Fibroblast of mammary gland (primary cell): ENCODE data around the gene DVL1.

ENCODE experiments used
- DNase-seq: peaks from one replicate; pipeline ENCODE4 v3.0.0-alpha.2; 2010; ENCODE audit warnings: low read depth
- H3K4me3 ChIP-seq: 2 replicates; pipeline ENCODE4 v1.5.1; 2011; ENCODE audit warnings: low read depth, mild to moderate bottlenecking, low read length, moderate library complexity; ENCODE audit not compliant: control insufficient read depth
- CTCF ChIP-seq: conservative IDR thresholded peaks from 2 replicates; pipeline ENCODE4 v1.5.1; 2011; ENCODE audit warnings: low read depth, low read length, inconsistent platforms; ENCODE audit not compliant: control insufficient read depth, insufficient read depth

Gene DVL1

GRCh38 chr1:1344655-1345361 is 4.4 kb downstream of the DVL1 start:
- H3K4me3 ChIP-seq: no peak overlapping the region
- peak; percentile 37 for TF ChIP-seq CTCF
- peak; percentile 90 for DNase-seq

GRCh38 chr1:1343811-1344421 is 5.3 kb downstream of the DVL1 start:
- H3K4me3 ChIP-seq: no peak overlapping the region
- DNase-seq: no peak
- no peak for TF ChIP-seq CTCF

GRCh38 chr1:1342584-1343115 is 6.6 kb downstream of the DVL1 start:
- no peak for DNase-seq
- no peak overlapping the region for H3K4me3 ChIP-seq
- no peak for TF ChIP-seq CTCF

- TF ChIP-seq CTCF: no peak
- H3K4me3 ChIP-seq: no peak overlapping the region
Measured at GRCh38 chr1:1342061-1342562, 7.1 kb downstream of the DVL1 start.

GRCh38 chr1:1341549-1342021 is 7.6 kb downstream of the DVL1 start:
- no peak for DNase-seq
- TF ChIP-seq CTCF: no peak
- H3K4me3 ChIP-seq: no peak overlapping the region

More at GRCh38 chr1:1342061-1342562, 7.1 kb downstream of the DVL1 start:
- no peak for DNase-seq

- no peak for DNase-seq
- TF ChIP-seq CTCF: no peak
- no peak overlapping the region for H3K4me3 ChIP-seq
Measured at GRCh38 chr1:1340791-1341548, 8.2 kb downstream of the DVL1 start.
